ENCODE results near the gene LLGL2.

GRCh38 chr17:75514919-75515495 is 10.5 kb upstream of the LLGL2 start:
- TF ChIP-seq FOXA1 (IDR thresholded peaks at IDR 0.05) (no peak), ARNT (IDR thresholded peaks at IDR 0.05) (no peak), BHLHE40 (IDR thresholded peaks at IDR 0.05; ENCODE audit: borderline replicate concordance) (no peak), TARDBP (IDR thresholded peaks at IDR 0.05) (no peak), FOXM1 (IDR thresholded peaks at IDR 0.05; ENCODE audit: borderline replicate concordance) (no peak), NFRKB (IDR thresholded peaks at IDR 0.05) (no peak), SUZ12 (IDR thresholded peaks at IDR 0.05) (no peak), ELF4 (IDR thresholded peaks at IDR 0.05) (no peak), FOXK2 (IDR thresholded peaks at IDR 0.05) (no peak), SP1 (IDR thresholded peaks at IDR 0.05) (no peak), HDGF (IDR thresholded peaks at IDR 0.05; ENCODE audit: borderline replicate concordance) (no peak)
- TF ChIP-seq, protein P1, sequence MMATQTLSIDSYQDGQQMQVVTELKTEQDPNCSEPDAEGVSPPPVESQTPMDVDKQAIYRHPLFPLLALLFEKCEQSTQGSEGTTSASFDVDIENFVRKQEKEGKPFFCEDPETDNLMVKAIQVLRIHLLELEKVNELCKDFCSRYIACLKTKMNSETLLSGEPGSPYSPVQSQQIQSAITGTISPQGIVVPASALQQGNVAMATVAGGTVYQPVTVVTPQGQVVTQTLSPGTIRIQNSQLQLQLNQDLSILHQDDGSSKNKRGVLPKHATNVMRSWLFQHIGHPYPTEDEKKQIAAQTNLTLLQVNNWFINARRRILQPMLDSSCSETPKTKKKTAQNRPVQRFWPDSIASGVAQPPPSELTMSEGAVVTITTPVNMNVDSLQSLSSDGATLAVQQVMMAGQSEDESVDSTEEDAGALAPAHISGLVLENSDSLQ (IDR thresholded peaks at IDR 0.05) = no peak

Measured in HEK293T (cell line).